ENCODE results near the gene RARA. TPM values are rescaled to one million over a fixed set of nuclear protein-coding genes. Genes with fewer than 3 reads are reported as not detected.

RARA gene
- total RNA-seq, 1 experiment from 2014 or later = 25.4 TPM

- CTCF ChIA-PET = interaction anchor here (0.7 to 2.4 kb wide), 5 partner anchors 37 to 201 kb away, joined by 3 to 7 read pairs (median 3); no protein-coding TSS in a partner anchor
- Histone ChIP-seq H3K27me3 (replicated peaks; ENCODE audit: insufficient read depth, low read depth, low read length, poor library complexity) (no peaks in the 10 kb centered on the region), H3K27ac (ENCODE audit: low read depth, low read length, poor library complexity, severe bottlenecking) (no peak overlapping the region), H3K9me3 (ENCODE audit: low read depth, low read length, poor library complexity, severe bottlenecking) (no peaks in the 10 kb centered on the region), H3K36me3 (ENCODE audit: insufficient read depth, low read length, poor library complexity, severe bottlenecking) (peaks cover 3% of the 10 kb centered on the region), H3K4me1 (ENCODE audit: insufficient read depth, low read length, poor library complexity, severe bottlenecking) (no peaks in the 10 kb centered on the region), H3K4me3 (ENCODE audit: low read depth, low read length, poor library complexity, severe bottlenecking) (peak overlapping the region; percentile 15)
- TF ChIP-seq, protein P1, sequence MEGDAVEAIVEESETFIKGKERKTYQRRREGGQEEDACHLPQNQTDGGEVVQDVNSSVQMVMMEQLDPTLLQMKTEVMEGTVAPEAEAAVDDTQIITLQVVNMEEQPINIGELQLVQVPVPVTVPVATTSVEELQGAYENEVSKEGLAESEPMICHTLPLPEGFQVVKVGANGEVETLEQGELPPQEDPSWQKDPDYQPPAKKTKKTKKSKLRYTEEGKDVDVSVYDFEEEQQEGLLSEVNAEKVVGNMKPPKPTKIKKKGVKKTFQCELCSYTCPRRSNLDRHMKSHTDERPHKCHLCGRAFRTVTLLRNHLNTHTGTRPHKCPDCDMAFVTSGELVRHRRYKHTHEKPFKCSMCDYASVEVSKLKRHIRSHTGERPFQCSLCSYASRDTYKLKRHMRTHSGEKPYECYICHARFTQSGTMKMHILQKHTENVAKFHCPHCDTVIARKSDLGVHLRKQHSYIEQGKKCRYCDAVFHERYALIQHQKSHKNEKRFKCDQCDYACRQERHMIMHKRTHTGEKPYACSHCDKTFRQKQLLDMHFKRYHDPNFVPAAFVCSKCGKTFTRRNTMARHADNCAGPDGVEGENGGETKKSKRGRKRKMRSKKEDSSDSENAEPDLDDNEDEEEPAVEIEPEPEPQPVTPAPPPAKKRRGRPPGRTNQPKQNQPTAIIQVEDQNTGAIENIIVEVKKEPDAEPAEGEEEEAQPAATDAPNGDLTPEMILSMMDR (conservative IDR thresholded peaks at IDR 0.05; ENCODE audit: low read depth, low read length) = peak; percentile 85
- no peak for TF ChIP-seq EZH2 (IDR thresholded peaks at IDR 0.05; ENCODE audit: borderline replicate concordance, low read depth, low read length, poor library complexity, severe bottlenecking)
- no TSS peak for BruUV-seq (replicated peaks)
- DNase-seq (ENCODE audit: low spot score) = peak; percentile 80
- intact Hi-C loops (cut with micrococcal nuclease; ENCODE audit: unreplicated experiment) = loop anchor here (2.0 to 10.0 kb wide), 2 partner anchors 174 to 206 kb away; partner anchors contain the start of gene CCR7
- POLR2A ChIA-PET (ENCODE audit: low non-redundant PET) = no interaction called here
Measured at GRCh38 chr17:40358323-40359038, 49.5 kb downstream of the RARA start.

DNA sequence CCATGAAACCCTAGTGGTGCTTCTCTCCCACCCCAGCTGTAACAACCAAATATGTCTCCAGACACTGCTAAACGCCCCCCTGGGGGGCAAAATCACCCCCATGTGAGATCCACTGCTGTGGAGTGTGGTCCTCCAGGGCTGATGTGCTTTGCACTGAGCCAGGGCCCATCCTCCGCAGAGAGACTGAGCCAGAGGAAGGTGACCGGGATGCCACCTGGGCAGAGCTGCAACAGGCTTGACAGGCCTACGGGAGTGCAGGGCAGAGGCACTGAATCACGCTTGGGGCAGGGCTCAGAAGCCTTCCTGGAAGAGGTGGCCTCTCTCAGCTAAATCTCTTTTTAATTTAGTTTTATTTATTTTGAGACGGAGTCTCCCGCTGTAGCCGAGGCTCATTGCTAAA is 51.1 kb downstream of the RARA start:
- ChIA-PET POLR2A (ENCODE audit: low non-redundant PET) (no interaction called here), CTCF (no interaction called here)
- no peaks in the 10 kb centered on the region for H3K27me3 ChIP-seq (replicated peaks; ENCODE audit: insufficient read depth, low read depth, low read length, poor library complexity)

GRCh38 chr17:40361063-40361924 is 52.3 kb downstream of the RARA start:
- Histone ChIP-seq H3K27ac (ENCODE audit: low read depth, low read length, poor library complexity, severe bottlenecking) (no peak overlapping the region), H3K36me3 (ENCODE audit: insufficient read depth, low read length, poor library complexity, severe bottlenecking) (no peaks in the 10 kb centered on the region), H3K27me3 (replicated peaks; ENCODE audit: insufficient read depth, low read depth, low read length, poor library complexity) (no peaks in the 10 kb centered on the region), H3K4me3 (ENCODE audit: low read depth, low read length, poor library complexity, severe bottlenecking) (no peak overlapping the region), H3K9me3 (ENCODE audit: low read depth, low read length, poor library complexity, severe bottlenecking) (no peaks in the 10 kb centered on the region), H3K4me1 (ENCODE audit: insufficient read depth, low read length, poor library complexity, severe bottlenecking) (no peaks in the 10 kb centered on the region)
- TF ChIP-seq, protein P1 (conservative IDR thresholded peaks at IDR 0.05; ENCODE audit: low read depth, low read length) = no peak
- TF ChIP-seq EZH2 (IDR thresholded peaks at IDR 0.05; ENCODE audit: borderline replicate concordance, low read depth, low read length, poor library complexity, severe bottlenecking) = no peak
- BruUV-seq (replicated peaks) = no TSS peak
- CTCF ChIA-PET = interaction anchor here (0.6 kb wide), 2 partner anchors 115 to 325 kb away, joined by 3 read pairs; no protein-coding TSS in a partner anchor
- no peak for DNase-seq (ENCODE audit: low spot score)
- POLR2A ChIA-PET (ENCODE audit: low non-redundant PET) = no interaction called here
- intact Hi-C loops (cut with micrococcal nuclease; ENCODE audit: unreplicated experiment) = no loop called here

More for the DNA sequence above, 51.1 kb downstream of the RARA start:
- no TSS peak for BruUV-seq (replicated peaks)
- intact Hi-C loops (cut with micrococcal nuclease; ENCODE audit: unreplicated experiment) = no loop called here
- H3K36me3 ChIP-seq (ENCODE audit: insufficient read depth, low read length, poor library complexity, severe bottlenecking) = peaks cover 3% of the 10 kb centered on the region
- H3K9me3 ChIP-seq (ENCODE audit: low read depth, low read length, poor library complexity, severe bottlenecking) = no peaks in the 10 kb centered on the region
- no peak overlapping the region for H3K27ac ChIP-seq (ENCODE audit: low read depth, low read length, poor library complexity, severe bottlenecking)
- no peak for DNase-seq (ENCODE audit: low spot score)
- TF ChIP-seq, protein P1 (conservative IDR thresholded peaks at IDR 0.05; ENCODE audit: low read depth, low read length) = no peak
- TF ChIP-seq EZH2 (IDR thresholded peaks at IDR 0.05; ENCODE audit: borderline replicate concordance, low read depth, low read length, poor library complexity, severe bottlenecking) = no peak
- no peak overlapping the region for H3K4me3 ChIP-seq (ENCODE audit: low read depth, low read length, poor library complexity, severe bottlenecking)
- H3K4me1 ChIP-seq (ENCODE audit: insufficient read depth, low read length, poor library complexity, severe bottlenecking) = no peaks in the 10 kb centered on the region

Measured in A673 (cell line).